GM12865 (cell line): ENCODE results near the gene PLXDC2.

Experiments used
- DNase-seq: peaks from one replicate; pipeline ENCODE4 v3.0.0; 2010; ENCODE audit warnings: low read depth
- H3K4me3 ChIP-seq: 2 replicates; pipeline ENCODE4 v1.5.1; 2011; ENCODE audit warnings: mild to moderate bottlenecking, low read depth, low read length, control low read depth
- CTCF ChIP-seq: IDR thresholded peaks from 2 replicates; pipeline ENCODE4 v1.5.1; 2011; ENCODE audit warnings: low read length, control low read depth, low read depth, inconsistent platforms; ENCODE audit not compliant: insufficient read depth; ENCODE audit errors: missing control alignments

The PLXDC2 gene

GRCh38 chr10:19917751-19918478, 101.7 kb downstream of the PLXDC2 start:
- TF ChIP-seq CTCF: no peak
- no peak for DNase-seq
- H3K4me3 ChIP-seq: no peak overlapping the region

GRCh38 chr10:19918794-19919193, 102.6 kb downstream of the PLXDC2 start:
- DNase-seq: no peak
- TF ChIP-seq CTCF: no peak

GRCh38 chr10:19919671-19920070, 103.4 kb downstream of the PLXDC2 start:
- no peak overlapping the region for H3K4me3 ChIP-seq
- DNase-seq: no peak
- no peak for TF ChIP-seq CTCF

More at GRCh38 chr10:19918794-19919193, 102.6 kb downstream of the PLXDC2 start:
- H3K4me3 ChIP-seq: no peak overlapping the region

- no peak overlapping the region for H3K4me3 ChIP-seq
- DNase-seq: no peak
- no peak for TF ChIP-seq CTCF
Measured at GRCh38 chr10:19920075-19920726, 104.0 kb downstream of the PLXDC2 start.

- H3K4me3 ChIP-seq: no peak overlapping the region
- DNase-seq: no peak
- no peak for TF ChIP-seq CTCF
Measured at GRCh38 chr10:19921300-19922140, 105.3 kb downstream of the PLXDC2 start.

- no peak for TF ChIP-seq CTCF
- H3K4me3 ChIP-seq: no peak overlapping the region
- DNase-seq: no peak
Measured at GRCh38 chr10:19922236-19922963, 106.2 kb downstream of the PLXDC2 start.
